ENCODE measurements around the gene PRICKLE2. TPM values are rescaled to one million over a fixed set of nuclear protein-coding genes. Genes with fewer than 3 reads are reported as not detected.

Gene PRICKLE2
- total RNA-seq, 1 donor from 2014 or later = 43.2 TPM

GRCh38 chr3:64081235-64081630, 144.0 kb downstream of the PRICKLE2 start:
- H3K4me3 Mint-ChIP-seq = no peak overlapping the region
- TF ChIP-seq CTCF (IDR thresholded peaks at IDR 0.05; ENCODE audit: unreplicated experiment) = no peak
- H3K27ac Mint-ChIP-seq = no peak overlapping the region
- peaks cover 75% of the 10 kb centered on the region for H3K27me3 Mint-ChIP-seq (ENCODE audit: low read depth)
- no peaks in the 10 kb centered on the region for H3K36me3 Mint-ChIP-seq
- no peak for DNase-seq (ENCODE audit: low spot score in 2 of 2, unreplicated experiment in 2 of 2)
- peaks cover 11% of the 10 kb centered on the region for H3K9me3 Mint-ChIP-seq
- H3K4me1 Mint-ChIP-seq = peaks cover 3% of the 10 kb centered on the region

GRCh38 chr3:64080616-64081234, 144.5 kb downstream of the PRICKLE2 start:
- Mint-ChIP-seq H3K9me3 (peaks cover 13% of the 10 kb centered on the region), H3K4me3 (no peak overlapping the region), H3K27me3 (ENCODE audit: low read depth) (peaks cover 70% of the 10 kb centered on the region), H3K27ac (no peak overlapping the region), H3K36me3 (no peaks in the 10 kb centered on the region), H3K4me1 (peaks cover 3% of the 10 kb centered on the region)
- no peak for DNase-seq (ENCODE audit: low spot score in 2 of 2, unreplicated experiment in 2 of 2)
- no peak for TF ChIP-seq CTCF (IDR thresholded peaks at IDR 0.05; ENCODE audit: unreplicated experiment)

DNA sequence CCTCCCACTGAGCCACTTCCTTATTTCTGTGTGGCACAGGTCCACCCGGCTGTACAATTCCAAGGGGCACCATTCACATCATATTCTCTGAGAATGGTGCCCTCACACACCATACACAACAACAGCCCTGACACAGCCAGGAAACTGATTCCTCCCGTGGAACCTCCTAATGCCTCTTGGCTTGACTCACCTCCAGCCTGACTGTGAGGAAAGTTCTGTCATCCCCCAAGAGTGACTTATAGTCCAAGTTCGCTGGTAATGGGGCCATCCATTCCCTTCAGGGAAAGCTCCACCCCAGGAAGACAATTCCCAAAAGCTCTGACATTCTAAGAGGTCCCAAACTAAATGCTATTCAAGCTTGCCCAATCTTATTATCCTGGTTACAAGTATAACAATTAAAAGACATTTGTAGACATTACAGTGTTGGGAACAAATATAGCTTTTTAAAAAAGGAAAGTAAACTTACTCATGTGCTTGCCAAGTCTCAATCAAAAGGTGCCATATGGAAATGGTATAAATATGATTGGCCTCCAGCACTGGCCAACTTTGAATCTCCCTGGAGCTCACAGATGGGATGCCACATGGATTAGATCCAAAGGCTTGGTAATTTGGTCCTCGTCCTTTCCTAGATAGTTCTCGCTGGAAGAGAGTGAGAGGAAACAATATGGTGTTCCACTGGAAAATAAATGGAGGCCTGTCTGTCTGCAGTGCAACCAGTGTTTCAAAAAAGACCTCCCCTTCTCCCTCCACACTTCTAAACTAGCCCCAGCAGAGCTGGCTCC, 145.7 kb downstream of the PRICKLE2 start:
- TF ChIP-seq CTCF (IDR thresholded peaks at IDR 0.05; ENCODE audit: unreplicated experiment) = no peak
- no peak for DNase-seq (ENCODE audit: low spot score in 2 of 2, unreplicated experiment in 2 of 2)
- H3K9me3 Mint-ChIP-seq = peaks cover 13% of the 10 kb centered on the region
- H3K27ac Mint-ChIP-seq = no peak overlapping the region
- peaks cover 3% of the 10 kb centered on the region for H3K4me1 Mint-ChIP-seq
- H3K36me3 Mint-ChIP-seq = no peaks in the 10 kb centered on the region
- H3K27me3 Mint-ChIP-seq (ENCODE audit: low read depth) = peaks cover 67% of the 10 kb centered on the region
- no peak overlapping the region for H3K4me3 Mint-ChIP-seq

DNA sequence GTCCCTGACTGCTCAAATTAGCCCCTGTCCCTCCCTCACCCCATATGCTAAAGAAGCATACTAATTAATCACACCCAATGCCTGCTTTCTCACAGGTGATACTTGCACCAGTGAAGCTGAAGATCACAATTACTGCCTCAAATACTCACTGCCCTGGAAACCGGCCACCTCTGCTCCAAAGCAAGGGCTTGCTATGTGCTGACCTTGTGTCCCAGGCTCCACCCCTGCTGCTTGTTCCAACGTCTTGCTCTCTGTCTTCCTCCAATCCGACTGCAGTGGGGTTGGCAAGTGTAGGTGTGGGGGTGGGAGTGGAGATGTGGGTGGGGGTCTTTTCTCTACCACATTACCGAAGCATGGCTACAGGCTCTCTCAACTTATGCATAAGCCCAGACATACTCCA, 146.3 kb downstream of the PRICKLE2 start:
- no peak for DNase-seq (ENCODE audit: low spot score in 2 of 2, unreplicated experiment in 2 of 2)
- Mint-ChIP-seq H3K27ac (no peak overlapping the region), H3K4me3 (no peak overlapping the region), H3K9me3 (peaks cover 10% of the 10 kb centered on the region), H3K4me1 (peaks cover 6% of the 10 kb centered on the region), H3K27me3 (ENCODE audit: low read depth) (peaks cover 65% of the 10 kb centered on the region), H3K36me3 (no peaks in the 10 kb centered on the region)
- TF ChIP-seq CTCF (IDR thresholded peaks at IDR 0.05; ENCODE audit: unreplicated experiment) = no peak

DNA sequence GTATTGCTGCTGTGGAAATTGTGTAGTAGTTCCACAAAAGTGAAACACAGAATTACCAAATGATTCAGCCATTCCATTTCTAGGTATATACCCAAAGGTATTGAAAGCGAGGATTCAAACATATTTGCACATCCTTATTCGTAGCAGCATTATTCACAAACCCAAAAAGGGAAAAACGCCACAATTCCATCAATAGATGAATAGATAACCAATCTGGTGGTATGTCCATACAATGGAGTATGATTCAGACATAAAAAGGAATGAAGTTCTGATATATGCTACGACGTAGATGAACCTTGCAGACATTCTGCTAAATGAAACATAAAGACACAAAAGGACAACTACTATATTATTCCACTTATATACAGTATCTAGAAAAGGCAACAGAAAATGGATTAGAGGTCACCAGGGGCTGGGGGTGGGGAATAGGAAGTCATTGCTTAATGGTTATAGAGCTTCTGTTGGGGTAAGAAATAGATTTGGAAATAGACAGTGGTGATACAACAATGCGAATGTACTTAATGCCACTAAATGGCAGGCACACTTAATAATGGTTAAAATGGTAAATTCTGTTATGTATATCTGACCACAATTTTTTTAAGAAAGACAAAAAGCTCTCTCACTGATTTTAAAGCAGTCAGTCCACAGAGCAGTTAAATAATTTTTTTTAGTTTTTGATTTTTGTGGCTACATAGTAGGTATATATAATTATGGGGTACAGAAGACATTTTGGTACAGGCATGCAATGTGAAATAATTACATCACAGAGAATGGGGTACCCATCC, 150.2 kb downstream of the PRICKLE2 start:
- Mint-ChIP-seq H3K27ac (no peak overlapping the region), H3K36me3 (no peaks in the 10 kb centered on the region), H3K4me3 (no peak overlapping the region), H3K4me1 (peaks cover 16% of the 10 kb centered on the region), H3K9me3 (peaks cover 10% of the 10 kb centered on the region), H3K27me3 (ENCODE audit: low read depth) (peaks cover 37% of the 10 kb centered on the region)
- no peak for DNase-seq (ENCODE audit: low spot score in 2 of 2, unreplicated experiment in 2 of 2)
- TF ChIP-seq CTCF (IDR thresholded peaks at IDR 0.05; ENCODE audit: unreplicated experiment) = no peak
